HG03045 (cell line): ENCODE data around the gene MRPS9.

ENCODE experiments used
- ATAC-seq: cut with Tn5 transposase; IDR thresholded peaks from one replicate; pipeline ENCODE4 v1.9.1; 2021; ENCODE audit warnings: mild to moderate bottlenecking, moderate library complexity; ENCODE audit not compliant: unreplicated experiment

The MRPS9 gene

DNA sequence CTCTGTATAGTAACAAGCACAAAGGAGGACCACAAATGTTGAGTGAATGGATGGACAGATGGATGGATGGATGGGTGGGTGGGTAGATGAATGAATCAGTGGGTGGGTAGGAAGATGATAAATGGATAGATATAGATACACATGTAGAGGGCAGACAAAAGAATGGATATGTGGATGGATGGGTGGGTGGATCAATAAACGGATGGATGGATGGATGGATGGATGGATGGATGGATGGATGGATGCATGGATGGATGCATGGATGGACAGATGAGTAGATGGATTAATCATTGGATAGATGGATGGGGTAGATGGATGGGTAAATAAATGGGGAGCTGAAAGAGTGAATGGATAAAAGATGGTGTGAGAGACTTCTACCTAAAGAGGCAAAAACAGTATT is 111.4 kb downstream of the MRPS9 start:
- no peak for ATAC-seq
